OCI-LY3 (cell line): Measurements from ENCODE around the gene DMBX1.

Source experiments
- CTCF ChIP-seq: fragments of 200-600, 300-600 bp; sonication (generic); IDR thresholded peaks from 2 replicates; pipeline ENCODE4 v1.5.1; 2014; ENCODE audit warnings: antibody characterized with exemption, low read length, low read depth
- EZH2phosphoT487 ChIP-seq: fragments of 200-600 bp; shearing (Covaris generic); IDR thresholded peaks from 2 replicates; pipeline ENCODE4 v1.6.1; 2018; ENCODE audit warnings: antibody characterized with exemption, mixed run types, low read depth

GRCh38 chr1:46485564-46486431 lies 3.8 kb upstream of the DMBX1 start:
- TF ChIP-seq CTCF (no peak), EZH2phosphoT487 (no peak)
